Activated CD8-positive, alpha-beta T cell treated with anti-CD3 and anti-CD28 coated beads for 36 hours (primary cell): Measurements from ENCODE around the gene ITCH. TPM values are rescaled to one million over a fixed set of nuclear protein-coding genes. Genes with fewer than 3 reads are reported as not detected.
"Not testable (repeated sequence)": the region's sequence is repeated elsewhere in the genome, so short reads cannot be mapped to it uniquely, and the experiment has no call there.

Experiments used
- ATAC-seq: fragments of 200-7000 bp; cut with Tn5 transposase; one replicate; pipeline ENCODE4 v1.10.0; 2021; ENCODE audit warnings: mild to moderate bottlenecking, moderate library complexity
- CTCF ChIA-PET: fragments of 350-600 bp; sonication (Branson Sonifier 250); formaldehyde crosslinking; loops from one replicate; lab custom pipeline; 2021; ENCODE audit warnings: antibody characterized with exemption; lab: Charles Lee
- POLR2A ChIA-PET: fragments of 350-600 bp; sonication (Branson Sonifier 250); formaldehyde crosslinking; loops from one replicate; lab custom pipeline; 2021; ENCODE audit warnings: antibody characterized with exemption; lab: Charles Lee
- DNase-seq: peaks from one replicate; pipeline ENCODE4 v3.0.0-alpha.2; 2020
- H3K27ac Mint-ChIP-seq: one replicate; pipeline ENCODE4 v1.8.0; 2021; ENCODE audit warnings: mild to moderate bottlenecking, mixed read lengths
- H3K27me3 Mint-ChIP-seq: one replicate; pipeline ENCODE4 v1.8.0; 2021; ENCODE audit warnings: mixed read lengths
- H3K36me3 Mint-ChIP-seq: one replicate; pipeline ENCODE4 v1.8.0; 2021; ENCODE audit warnings: low read depth, mixed read lengths
- H3K4me1 Mint-ChIP-seq: one replicate; pipeline ENCODE4 v1.8.0; 2021; ENCODE audit warnings: low read depth, mixed read lengths
- H3K4me3 Mint-ChIP-seq: one replicate; pipeline ENCODE4 v1.8.0; 2021; ENCODE audit warnings: mild to moderate bottlenecking, moderate library complexity, mixed read lengths
- H3K9me3 Mint-ChIP-seq: one replicate; pipeline ENCODE4 v1.8.0; 2021; ENCODE audit warnings: mixed read lengths
- intact Hi-C: fragments of 100-400 bp; cut with micrococcal nuclease; formaldehyde crosslinking; loops from one replicate; pipeline ENCODE4 v1.10.0; 2022
- total RNA-seq, 2 experiments: library from RNA; stranded (reverse); gene quantifications; one replicate each; pipeline ENCODE4 v1.2.3, GENCODE V29; 2021
- TF ChIP-seq, protein P1 (sequence below): fragments of 200-600 bp; IDR thresholded peaks from one replicate; pipeline ENCODE4 v1.8.0; 2022; ENCODE audit warnings: antibody characterized with exemption, mild to moderate bottlenecking

Gene ITCH
- total RNA-seq, 2 experiments from 2014 or later = 46.0 to 51.8 TPM

DNA sequence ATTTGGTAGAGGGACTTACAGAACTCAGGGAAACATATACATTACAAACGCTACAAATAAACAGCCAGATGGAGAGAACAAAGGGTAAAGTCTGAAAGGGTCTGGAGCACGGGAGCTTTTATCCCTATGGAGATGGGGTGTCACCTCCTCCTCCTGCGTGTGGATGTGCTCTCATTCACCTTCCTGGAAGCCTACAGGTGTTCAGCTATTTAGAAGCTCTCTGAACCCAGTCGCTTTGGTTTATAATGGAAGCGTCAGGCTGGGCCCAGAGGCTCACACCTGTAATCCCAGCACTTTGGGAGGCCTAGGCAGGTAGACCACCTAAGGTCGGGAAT lies 17.7 kb upstream of the ITCH start:
- Mint-ChIP-seq H3K27me3 (no peaks in the 10 kb centered on the region), H3K4me1 (peaks cover 7% of the 10 kb centered on the region), H3K27ac (no peak overlapping the region), H3K9me3 (no peaks in the 10 kb centered on the region), H3K4me3 (no peak overlapping the region), H3K36me3 (no peaks in the 10 kb centered on the region)
- intact Hi-C loops = no loop called here
- POLR2A ChIA-PET = interaction anchor here (0.6 kb wide), 1 partner anchor 289 kb away, joined by 3 read pairs; no protein-coding TSS in a partner anchor
- DNase-seq (no peak), ATAC-seq (no peak)
- TF ChIP-seq, protein P1, sequence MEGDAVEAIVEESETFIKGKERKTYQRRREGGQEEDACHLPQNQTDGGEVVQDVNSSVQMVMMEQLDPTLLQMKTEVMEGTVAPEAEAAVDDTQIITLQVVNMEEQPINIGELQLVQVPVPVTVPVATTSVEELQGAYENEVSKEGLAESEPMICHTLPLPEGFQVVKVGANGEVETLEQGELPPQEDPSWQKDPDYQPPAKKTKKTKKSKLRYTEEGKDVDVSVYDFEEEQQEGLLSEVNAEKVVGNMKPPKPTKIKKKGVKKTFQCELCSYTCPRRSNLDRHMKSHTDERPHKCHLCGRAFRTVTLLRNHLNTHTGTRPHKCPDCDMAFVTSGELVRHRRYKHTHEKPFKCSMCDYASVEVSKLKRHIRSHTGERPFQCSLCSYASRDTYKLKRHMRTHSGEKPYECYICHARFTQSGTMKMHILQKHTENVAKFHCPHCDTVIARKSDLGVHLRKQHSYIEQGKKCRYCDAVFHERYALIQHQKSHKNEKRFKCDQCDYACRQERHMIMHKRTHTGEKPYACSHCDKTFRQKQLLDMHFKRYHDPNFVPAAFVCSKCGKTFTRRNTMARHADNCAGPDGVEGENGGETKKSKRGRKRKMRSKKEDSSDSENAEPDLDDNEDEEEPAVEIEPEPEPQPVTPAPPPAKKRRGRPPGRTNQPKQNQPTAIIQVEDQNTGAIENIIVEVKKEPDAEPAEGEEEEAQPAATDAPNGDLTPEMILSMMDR = no peak
- CTCF ChIA-PET = no interaction called here

DNA sequence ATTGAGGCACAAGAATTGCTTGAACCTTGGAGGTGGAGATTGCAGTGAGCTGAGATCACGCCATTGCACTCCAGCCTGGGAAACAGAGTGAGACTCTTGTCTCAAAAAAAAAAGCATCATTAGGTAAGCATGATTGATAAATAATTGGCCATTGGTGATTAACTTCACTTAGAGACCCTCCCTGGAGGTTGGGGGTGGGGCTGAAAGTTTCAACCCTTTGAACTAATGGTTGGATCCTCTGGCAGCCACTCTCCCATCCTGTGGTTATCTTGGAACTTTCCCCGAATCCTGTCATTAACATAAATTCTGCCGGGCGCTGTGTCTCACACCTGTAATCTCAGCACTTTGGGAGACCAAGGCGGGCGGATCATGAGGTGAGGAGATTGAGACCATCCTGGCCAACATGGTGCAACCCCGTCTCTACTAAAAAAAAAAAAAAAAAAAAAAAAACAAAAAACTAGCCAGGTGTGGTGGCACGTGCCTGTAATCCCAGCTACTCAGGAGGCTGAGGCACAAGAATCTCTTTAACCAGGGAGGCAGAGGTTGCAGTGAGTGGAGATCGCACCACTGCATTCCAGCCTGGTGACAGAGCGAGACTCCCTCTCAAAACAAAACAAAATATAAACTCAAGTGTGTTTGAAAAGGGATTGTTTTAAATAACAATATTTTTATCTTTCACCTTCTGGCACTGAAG lies 17.1 kb upstream of the ITCH start:
- H3K36me3 Mint-ChIP-seq, H3K4me1 Mint-ChIP-seq, intact Hi-C loops, H3K27me3 Mint-ChIP-seq, H3K27ac Mint-ChIP-seq, CTCF ChIA-PET, H3K9me3 Mint-ChIP-seq, H3K4me3 Mint-ChIP-seq, ATAC-seq, DNase-seq: not testable (repeated sequence)
- POLR2A ChIA-PET = interaction anchor here (0.6 kb wide), 1 partner anchor 289 kb away, joined by 3 read pairs; no protein-coding TSS in a partner anchor

DNA sequence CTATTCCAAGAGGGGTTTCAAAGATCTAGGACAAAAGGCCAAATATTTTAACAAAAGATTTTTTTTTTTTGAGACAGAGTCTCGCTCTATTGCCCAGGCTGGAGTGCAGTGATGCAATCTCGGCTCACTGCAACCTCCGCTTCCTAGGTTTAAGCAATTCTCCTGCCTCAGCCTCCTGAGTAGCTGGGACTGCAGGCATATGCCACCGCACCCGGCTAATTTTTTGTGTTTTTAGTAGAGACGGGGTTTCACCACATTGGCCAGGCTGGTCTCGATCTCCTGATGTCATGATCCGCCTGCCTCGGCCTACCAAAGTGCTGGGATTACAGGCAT lies 16.6 kb upstream of the ITCH start:
- H3K9me3 Mint-ChIP-seq, H3K36me3 Mint-ChIP-seq, H3K27ac Mint-ChIP-seq, H3K4me3 Mint-ChIP-seq, DNase-seq, H3K4me1 Mint-ChIP-seq, POLR2A ChIA-PET, H3K27me3 Mint-ChIP-seq, ATAC-seq, intact Hi-C loops, CTCF ChIA-PET: not testable (repeated sequence)

DNA sequence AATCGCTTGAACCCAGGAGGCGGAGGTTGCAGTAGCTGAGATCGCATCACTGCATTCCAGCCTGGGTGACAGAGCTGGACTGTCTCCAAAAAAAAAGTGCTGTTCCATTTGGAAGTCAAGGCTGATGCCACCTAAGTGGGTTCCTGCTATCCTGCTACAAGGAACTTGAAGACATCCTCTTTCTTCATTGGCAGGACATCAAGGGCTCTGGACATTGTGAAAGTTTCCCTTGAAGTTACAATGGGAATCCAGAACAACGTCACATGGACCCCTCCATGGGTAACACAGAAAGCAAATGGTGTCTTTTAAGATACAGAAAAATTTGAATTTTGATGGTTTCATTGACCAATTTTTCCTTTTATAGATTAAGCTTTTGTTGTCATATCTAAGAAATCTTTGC lies 15.5 kb upstream of the ITCH start:
- no peak for DNase-seq
- Mint-ChIP-seq H3K9me3 (no peaks in the 10 kb centered on the region), H3K27me3 (no peaks in the 10 kb centered on the region), H3K27ac (no peak overlapping the region), H3K4me3 (no peak overlapping the region), H3K36me3 (no peaks in the 10 kb centered on the region), H3K4me1 (peaks cover 7% of the 10 kb centered on the region)
- TF ChIP-seq, protein P1 = no peak
- intact Hi-C loops = no loop called here
- ATAC-seq = no peak
- ChIA-PET POLR2A (interaction anchor here (0.6 kb wide), 1 partner anchor 58 kb away, joined by 3 read pairs; no protein-coding TSS in a partner anchor), CTCF (interaction anchor here (1.4 to 1.6 kb wide), 2 partner anchors 35 to 61 kb away, joined by 3 to 7 read pairs; no protein-coding TSS in a partner anchor)

DNA sequence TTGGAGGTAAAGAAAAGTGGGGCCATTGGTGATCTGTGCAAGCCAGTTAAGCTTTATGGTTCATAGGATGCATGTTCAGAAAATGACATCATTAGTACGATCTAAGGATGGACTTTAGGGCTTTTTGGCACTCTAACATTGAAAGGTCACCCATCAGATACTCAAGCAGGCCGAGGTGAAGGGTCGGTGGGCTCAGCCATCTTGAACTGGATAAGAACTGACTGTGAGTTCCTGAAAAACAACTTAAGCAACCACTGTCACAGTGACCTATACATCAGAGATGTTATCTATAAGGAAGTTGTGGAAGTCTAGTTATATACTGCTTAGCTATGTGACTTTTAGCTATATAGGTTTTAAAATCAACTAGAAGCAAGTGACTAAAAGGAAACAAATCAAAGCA lies 13.0 kb upstream of the ITCH start:
- no peak overlapping the region for H3K27ac Mint-ChIP-seq
- ATAC-seq (peak; percentile 45), DNase-seq (no peak)
- H3K27me3 Mint-ChIP-seq = no peaks in the 10 kb centered on the region
- intact Hi-C loops = no loop called here
- CTCF ChIA-PET = interaction anchor here (1.0 kb wide), 1 partner anchor 37 kb away, joined by 4 read pairs; no protein-coding TSS in a partner anchor
- TF ChIP-seq, protein P1 = no peak
- H3K4me3 Mint-ChIP-seq = no peak overlapping the region
- H3K36me3 Mint-ChIP-seq = no peaks in the 10 kb centered on the region
- no peaks in the 10 kb centered on the region for H3K9me3 Mint-ChIP-seq
- peaks cover 7% of the 10 kb centered on the region for H3K4me1 Mint-ChIP-seq
- POLR2A ChIA-PET = no interaction called here

DNA sequence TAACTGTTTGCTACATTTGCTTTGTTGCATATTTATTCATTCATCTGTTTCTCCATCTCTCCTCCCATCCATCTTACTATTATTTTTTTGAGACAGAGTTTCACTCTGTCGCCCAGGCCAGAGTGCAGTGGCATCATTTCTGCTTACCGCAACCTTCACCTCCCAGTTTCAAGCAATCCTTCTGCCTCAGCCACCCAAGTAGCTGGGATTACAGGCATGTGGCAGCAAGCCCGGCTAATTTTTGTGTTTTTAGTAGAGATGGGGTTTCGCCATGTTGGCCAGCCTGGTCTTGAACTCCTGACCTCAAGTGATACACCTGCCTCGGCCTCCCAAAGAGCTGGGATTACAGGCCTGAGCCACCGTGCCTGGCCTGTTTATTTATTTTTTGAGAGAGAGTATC lies 9.6 kb upstream of the ITCH start:
- ATAC-seq, CTCF ChIA-PET, H3K4me1 Mint-ChIP-seq, H3K9me3 Mint-ChIP-seq, intact Hi-C loops, H3K27me3 Mint-ChIP-seq, H3K4me3 Mint-ChIP-seq, H3K36me3 Mint-ChIP-seq, H3K27ac Mint-ChIP-seq, DNase-seq: not testable (repeated sequence)
- POLR2A ChIA-PET = interaction anchor here (0.7 kb wide), 1 partner anchor 40 kb away, joined by 3 read pairs; no protein-coding TSS in a partner anchor
